Amygdala (tissue), 56 donors: ENCODE results near the gene FBXL16.

Source experiments
- DNase-seq, 56 donors: peaks; one replicate each; lab custom pipeline; 2025; lab: John Stamatoyannopoulos, UW

FBXL16 gene

DNA sequence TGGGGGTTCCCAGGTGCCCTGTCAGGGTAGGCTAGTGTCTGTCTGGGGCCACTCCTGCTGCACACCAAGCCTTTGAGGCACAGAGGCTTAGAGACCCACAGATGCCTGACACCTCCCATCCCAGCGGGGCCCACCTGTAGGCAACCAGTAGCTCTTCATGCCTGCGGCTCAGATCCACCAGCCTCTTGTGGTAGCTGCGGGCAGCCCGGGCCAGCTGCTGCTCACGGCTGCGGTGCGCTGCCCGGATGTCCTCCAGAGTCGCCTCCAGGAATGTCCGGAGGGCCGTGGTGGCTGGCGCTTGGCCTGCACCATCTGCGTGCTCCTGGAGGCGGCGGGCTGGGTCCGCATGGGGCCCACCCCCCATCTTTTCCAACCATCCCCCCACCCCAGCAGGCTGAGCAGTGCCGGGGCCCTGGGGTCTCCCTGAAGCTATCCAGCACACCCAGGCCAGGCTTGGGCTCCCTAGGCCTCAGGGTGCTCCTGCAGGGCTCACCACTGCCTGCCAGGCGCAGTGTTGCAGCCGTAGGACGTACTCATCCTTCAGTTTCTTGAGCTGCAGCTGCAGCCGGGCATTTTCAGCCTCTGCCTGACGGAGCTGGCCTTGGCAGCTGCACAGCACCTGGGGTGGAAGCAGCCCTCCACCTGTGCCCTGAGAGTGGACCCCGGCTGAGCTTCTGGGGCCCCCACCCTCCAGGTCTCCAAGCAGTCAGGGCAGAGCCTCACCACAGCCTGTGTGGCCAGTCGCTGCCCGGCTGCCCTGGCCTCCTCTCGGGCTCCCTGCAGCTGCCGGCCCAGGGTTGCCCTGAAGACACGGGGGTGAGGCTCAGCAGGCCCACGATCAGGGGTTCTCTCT is 18.8 kb upstream of the FBXL16 start:
- no peak for DNase-seq

DNA sequence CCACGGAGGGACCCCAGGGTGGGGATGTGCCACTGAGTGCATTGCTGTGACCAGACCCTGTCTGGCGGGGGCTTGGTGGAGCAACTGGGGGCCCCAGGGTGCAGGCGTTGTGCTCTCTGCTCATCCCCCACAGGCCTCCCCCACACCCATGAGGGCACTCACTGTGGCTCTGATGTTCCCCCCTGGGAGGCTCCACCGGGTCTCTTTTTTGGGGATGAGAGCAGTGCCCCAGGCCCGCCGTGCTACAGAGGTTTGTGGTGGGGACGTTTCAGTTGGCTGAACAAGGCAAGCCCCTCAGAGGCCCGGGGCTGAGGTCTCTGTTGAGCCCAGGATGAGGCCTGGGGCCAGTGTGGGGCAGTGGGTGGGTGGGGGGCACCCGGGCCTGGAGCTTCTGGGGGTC is 18.1 kb upstream of the FBXL16 start:
- DNase-seq = no peak

DNA sequence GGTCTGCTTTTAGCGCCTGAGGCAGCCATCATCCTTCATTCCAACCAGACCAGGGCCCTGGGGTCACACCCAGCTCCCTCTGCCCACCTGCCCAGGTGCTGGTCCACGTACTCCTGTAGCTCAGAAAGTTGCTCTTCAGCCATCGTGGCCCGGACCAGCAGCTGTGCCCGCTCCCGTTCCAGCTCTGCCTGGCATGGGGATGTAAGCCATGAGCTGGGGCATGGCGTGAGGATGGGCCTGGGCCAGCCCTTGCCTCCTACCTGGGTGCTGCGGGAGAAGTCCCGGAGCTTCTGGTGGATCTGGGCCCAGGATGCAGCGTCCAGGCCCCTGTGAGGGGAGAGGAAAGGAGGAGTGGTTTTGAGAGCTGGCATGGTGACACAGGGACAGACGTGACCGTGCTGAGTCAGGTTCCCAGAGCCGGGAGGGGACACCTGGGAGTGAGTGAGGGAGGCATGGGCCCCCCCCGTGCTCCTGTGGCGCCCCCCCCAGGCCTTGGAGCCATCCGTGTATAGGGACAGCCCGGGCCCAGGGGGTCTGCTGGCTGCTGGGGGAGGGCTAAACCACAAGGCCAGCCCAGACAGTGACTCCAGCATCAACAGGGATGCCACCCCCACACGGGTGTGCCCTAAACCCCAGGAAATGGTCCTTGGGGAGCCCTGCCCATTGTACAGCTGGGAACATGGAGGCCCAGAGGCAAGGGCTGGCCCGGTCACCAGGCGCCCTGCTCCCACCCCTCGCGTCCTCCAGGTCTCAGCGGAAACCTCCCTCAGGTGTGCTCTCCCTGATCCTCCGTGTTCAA is 17.4 kb upstream of the FBXL16 start:
- no peak for DNase-seq

DNA sequence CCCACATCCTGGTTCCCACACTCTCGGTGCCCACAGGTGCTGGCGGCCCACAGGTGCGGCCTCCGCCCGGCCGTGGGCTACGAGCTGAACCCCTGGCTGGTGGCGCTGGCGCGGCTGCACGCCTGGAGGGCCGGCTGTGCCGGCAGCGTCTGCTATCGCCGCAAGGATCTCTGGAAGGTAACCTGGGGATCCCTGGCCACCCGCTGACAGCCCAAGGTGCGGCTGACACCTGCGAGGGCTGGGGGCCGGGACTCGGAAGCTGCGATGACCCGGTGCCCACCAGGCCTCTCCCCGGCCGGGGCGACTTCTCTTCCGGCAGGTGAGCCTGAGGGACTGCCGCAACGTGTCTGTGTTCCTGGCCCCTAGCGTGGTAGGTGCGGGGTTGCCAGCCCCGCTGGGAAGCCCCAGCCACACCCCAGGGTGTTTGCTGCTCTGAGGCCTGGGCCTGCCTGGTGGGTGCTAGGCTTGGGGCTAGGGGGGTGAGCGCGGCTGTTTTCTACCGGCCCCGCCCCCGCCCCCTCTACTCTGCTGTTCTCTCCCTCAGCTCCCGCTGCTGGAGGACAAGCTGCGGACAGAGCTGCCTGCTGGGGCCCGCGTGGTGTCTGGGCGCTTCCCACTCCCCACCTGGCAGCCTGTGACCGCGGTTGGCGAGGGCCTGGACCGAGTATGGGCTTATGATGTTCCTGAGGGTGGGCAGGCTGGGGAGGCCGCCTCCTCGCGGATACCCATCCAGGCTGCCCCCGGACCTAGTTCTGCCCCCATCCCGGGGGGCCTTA is 16.4 kb upstream of the FBXL16 start:
- no peak for DNase-seq

DNA sequence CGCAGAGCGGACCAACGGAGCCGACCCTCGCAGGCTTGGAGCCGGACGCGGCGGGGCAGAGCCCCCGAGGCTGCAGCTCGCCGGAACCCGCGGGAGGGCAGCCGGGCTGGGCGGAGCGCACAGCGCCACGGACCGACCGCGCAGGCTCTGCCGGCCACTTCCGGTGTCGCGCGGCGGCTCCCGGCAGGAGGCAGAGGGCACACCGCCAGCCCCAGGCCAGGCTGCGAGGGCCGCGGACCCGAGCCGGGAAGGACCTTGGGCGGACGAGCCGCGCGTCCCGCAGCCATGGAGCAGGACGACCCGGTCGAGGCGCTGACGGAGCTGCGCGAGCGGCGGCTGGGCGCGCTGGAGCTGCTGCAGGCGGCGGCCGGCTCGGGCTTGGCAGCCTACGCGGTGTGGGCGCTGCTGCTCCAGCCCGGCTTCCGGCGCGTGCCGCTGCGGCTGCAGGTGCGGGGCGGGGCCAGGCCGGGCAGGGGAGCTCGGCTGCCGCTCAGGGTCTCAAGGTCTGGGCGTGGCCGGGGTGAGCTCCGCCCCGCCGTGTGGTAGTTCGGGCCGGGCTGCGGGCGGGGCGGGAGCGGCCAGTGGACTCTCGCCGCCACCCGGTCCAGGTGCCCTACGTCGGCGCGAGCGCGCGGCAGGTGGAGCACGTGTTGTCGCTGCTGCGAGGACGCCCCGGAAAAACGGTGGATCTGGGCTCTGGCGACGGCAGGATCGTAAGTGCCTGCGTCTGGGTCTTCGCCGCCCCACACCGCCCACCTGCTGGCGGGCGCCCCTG is 15.6 kb upstream of the FBXL16 start, which contains the start of gene ANTKMT:
Gene ANTKMT, plus strand, starts transcription at position 157 of the 775 bp plus-strand sequence. Its CDS starts 129 bp downstream, at position 286.
- peak in 49 of 56 donors; percentile 28 to 88 (median 70) for DNase-seq

DNA sequence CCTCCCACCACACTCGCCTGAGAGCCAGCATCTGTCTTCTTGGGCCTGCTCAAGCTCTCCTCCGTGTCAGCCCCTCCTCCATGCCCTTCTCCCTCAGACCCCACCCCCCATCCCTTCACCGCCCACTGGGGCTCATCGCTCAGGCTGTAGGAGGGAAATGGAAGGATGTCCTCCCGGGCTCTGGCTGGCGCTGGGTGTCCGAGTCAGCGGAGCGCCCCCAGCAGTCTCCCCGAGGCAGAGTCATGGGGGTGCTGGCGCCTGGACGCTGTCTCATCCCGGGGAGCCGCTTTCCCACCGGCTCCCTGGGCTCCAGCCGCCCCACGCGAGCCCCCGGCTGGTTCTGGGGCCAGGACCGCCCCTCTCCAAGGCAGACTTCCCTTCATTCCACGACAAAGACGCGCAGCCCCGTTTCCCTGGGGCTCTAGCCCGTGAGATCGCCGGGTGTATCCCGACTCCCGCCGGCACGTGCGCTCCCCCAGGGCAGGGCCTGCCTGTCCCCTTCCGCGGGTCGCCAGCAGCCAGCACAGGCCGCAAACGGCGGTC is 14.9 kb upstream of the FBXL16 start:
- DNase-seq = peak in 45 of 56 donors; percentile 40 to 82 (median 67)

DNA sequence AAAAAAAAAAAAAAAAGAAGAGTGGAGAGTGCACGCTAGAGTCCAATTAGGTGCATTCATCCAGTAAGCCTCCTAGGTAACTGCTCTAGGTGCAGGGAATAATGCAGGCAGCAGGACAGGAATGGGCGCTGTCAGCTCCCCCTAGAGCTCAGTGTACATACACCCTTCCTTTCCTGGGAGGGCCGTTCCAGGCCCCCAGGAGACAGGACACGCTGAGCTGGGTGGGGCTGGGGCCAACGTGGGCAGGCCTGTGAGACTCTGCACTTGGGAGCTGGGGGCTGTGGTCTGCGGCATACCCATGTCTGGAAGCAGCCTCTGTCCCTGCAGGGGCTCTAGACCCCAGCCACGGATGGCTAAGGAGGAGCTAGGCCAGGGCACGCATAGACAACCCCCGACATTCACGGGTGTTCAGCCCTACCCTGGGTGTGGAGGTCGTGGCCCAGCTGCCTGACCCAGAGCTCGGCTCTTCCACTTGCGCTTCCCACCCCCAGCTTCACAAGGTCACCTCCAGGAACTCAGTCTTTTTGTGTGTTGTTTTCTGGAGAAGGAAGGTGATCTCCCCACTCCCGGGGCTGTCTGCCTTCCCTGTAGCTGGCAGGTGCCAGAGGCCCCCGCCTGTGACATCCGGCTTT is 14.3 kb upstream of the FBXL16 start:
- peak in 6 of 56 donors; percentile 16 to 66 (median 56) for DNase-seq

DNA sequence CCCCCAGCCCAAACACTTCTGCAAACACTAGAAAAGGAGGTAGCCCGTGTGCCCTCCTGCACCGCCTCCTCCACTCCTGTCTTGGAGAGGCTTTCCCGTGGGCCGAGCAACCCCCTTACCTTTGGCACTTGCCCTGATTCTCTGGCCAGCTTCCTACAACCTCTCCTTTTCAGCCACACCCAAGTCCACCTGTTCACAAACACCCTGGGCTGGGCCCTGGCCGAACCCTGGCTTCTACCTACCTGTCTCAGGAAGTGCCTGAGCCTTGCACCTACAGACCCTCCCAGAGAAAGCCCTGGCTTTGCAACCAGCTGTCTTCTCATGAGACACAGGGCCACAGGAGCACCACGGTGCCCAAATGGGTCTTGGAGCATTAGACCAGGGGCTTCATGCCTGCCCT is 13.3 kb upstream of the FBXL16 start:
- no peak for DNase-seq

DNA sequence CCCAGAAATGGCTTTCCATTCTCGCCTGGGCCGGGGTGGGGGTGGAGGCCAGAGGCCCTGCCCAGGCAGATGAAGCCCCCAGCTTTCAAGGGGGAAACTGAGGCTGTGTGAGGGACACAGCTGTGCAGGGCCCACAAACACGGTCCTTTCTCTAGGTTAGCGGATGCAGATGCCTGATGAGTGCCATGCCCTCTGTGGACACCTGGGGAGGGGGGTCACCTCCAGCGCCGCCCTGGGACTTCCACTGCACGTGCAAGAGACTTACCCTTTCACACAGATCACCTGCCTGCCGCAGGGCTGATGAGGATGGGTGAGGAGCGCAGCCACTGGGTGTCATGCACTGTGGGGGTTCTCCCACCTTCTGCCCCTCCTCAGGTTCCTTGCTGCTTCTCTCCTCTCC is 12.8 kb upstream of the FBXL16 start:
- no peak for DNase-seq

DNA sequence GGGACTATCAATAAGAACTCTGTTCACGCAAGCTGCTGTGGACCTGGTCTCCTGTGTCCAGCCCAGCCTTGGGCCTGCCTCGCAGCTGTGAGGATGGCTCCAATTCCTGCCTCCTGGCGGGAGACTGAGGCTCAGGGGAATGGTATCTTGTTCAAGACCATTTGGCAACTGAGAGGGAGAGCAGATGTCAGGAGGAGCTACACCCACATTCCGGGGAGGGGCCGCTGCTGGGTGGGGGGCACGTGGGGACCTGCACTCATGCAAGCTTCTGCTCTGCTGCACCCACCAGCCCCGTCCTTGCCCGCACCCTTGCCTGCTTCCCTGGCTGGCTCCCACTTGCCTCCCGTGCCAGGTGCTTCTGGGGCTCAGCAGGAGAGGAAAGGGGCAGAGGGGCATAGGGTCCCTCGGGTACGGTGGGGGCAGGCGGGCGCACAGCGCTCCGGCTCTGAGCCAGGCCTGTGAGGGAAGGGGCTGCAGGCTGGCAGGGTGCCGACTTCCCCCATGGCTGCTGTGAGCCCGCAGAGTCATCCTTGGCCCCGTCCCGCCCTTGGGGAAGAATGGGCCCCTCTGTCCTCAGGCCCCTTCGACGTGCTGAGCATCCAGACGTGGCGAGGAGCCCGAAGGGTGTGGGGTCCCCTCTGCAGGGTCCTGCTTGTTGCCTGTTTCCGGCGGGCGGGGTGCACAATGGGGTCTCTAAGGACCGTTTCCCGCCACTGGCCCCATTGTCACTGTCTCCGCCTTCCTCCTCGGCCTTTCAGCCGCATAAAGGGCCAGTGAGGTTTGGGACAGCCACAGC is 12.0 kb upstream of the FBXL16 start:
- DNase-seq = peak in 11 of 56 donors; percentile 21 to 75 (median 28)

DNA sequence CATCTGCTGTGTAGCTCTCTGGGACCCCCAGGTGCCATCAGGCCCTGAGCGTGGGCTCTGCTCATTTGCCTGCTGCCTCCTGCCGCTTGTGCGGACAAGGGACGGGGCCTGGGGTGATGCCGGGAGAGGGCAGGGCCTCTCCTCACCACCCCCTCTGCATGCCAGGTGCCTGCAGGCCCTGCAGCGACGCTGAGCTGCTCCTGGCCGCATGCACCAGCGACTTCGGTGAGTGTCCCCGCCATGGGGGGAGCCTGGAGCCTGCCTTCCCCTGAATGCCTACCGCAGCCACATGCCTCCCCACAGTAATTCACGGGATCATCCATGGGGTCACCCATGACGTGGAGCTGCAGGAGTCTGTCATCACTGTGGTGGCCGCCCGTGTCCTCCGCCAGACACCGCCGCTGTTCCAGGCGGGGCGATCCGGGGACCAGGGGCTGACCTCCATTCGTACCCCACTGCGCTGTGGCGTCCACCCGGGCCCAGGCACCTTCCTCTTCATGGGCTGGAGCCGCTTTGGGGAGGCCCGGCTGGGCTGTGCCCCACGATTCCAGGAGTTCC is 11.2 kb upstream of the FBXL16 start:
- no peak for DNase-seq

DNA sequence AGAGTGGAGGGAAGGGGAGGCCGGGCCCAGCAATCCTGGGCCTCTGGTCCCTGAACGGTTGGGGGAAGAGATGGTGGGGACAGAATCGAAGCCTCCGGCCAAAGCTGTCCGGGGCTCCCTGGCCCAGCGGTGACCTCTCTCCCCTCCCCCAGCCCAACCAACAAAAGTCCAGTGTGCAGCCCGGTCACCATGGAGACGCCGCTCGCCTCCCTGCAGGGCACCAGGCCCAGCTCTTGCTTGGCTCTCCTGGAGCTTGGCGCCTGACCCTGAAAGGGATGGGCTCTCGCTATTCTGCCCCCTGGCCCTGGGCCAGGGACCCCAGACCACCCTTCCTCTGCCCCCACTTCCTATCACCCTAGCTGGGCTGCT is 10.6 kb upstream of the FBXL16 start:
- peak; percentile 20 to 95 (median 84) for DNase-seq

DNA sequence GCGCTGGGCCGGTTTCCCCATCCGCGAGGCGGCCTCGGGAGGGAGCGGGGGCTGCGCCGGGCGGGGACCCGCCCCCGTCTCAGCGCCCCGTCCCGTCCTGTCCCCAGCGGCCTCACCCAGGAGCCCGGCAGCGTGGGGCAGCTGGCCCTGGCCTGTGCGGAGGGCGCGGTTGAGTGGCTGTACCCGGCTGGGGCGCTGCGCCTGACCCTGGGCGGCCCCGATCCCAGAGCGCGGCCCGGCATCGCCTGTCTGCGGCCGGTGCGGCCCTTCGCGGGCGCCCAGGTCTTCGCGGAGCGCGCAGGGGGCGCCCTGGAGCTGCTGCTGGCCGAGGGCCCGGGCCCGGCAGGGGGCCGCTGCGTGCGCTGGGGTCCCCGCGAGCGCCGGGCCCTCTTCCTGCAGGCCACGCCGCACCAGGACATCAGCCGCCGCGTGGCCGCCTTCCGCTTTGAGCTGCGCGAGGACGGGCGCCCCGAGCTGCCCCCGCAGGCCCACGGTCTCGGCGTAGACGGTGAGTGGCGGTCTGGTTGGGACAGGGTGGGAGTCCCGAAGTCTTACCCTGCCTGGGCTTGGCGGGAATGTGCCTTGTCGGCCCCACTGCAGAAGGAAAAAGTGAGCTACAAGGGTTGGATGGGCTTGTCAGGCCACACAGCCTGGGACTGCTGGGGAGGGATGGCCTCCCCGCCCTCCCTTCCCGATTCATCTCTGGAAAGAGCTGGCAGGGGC is 10.0 kb upstream of the FBXL16 start:
- peak in 5 of 56 donors; percentile 40 to 57 (median 52) for DNase-seq

DNA sequence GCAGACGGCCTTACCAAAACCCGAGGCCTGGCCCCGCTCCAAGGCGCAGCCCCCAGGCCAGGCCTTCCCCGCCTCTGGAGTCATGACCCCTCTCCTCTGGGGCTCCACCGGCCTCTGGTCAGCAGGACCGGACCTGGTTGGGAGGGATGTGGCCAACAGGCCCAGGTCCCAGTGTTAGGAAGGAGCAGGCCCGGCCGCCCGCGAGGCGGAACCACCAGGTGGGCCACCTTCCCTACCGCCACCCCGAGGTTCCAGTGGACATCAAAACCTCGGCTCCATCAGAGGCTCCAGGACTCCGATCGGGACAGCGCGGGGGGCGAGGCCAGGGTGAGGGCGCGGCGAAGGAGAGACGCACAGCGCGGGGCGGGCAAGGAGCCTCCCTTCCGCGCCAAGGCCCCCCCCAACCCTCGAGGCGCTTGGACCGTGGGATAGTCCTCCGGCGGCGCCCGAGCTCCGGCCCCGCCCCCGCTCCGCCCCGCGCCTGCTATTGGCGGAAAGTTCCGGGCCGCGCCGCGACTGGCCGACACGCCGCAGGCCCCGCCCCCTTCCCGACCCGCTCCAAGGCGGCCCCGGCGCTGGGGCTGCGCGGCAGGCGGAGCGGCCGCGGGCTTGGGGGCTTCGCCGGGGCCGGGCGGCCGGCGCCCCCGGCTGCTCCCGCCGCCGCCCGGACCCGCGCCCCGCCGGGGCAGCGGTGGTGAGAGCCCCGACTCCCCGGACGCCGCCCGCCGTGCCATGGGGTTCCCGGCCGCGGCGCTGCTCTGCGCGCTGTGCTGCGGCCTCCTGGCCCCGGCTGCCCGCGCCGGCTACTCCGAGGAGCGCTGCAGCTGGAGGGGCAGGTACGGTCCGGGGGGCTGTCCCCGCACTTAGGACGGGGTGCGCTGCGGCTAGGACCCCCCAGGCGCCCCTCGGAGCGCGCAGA is 9.2 kb upstream of the FBXL16 start, which contains the start of gene METRN:
Gene METRN, plus strand, starts transcription at position 561 of the 919 bp plus-strand sequence. Its CDS starts 172 bp downstream, at position 733.
- peak; percentile 26 to 94 (median 80) for DNase-seq

DNA sequence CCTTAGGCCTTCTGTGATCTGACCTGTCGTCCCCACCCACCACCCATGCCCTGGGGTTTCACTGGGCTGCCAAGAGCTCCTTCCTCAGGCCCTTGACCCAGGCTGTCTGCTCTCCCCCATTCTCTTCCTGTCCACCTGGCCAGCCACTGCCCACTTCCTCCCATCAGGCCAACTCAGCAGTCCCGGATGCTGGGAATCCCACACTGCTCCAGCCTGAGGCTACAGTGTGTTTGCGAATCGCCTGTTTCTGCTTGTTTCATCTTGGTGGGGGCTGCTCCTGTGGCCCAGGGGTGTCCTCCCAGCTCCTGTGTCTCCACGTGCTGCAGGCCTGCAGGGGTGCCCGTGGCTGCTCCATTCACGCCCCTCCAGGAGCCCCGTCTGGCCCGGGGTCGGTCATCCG is 8.5 kb upstream of the FBXL16 start:
- no peak for DNase-seq

DNA sequence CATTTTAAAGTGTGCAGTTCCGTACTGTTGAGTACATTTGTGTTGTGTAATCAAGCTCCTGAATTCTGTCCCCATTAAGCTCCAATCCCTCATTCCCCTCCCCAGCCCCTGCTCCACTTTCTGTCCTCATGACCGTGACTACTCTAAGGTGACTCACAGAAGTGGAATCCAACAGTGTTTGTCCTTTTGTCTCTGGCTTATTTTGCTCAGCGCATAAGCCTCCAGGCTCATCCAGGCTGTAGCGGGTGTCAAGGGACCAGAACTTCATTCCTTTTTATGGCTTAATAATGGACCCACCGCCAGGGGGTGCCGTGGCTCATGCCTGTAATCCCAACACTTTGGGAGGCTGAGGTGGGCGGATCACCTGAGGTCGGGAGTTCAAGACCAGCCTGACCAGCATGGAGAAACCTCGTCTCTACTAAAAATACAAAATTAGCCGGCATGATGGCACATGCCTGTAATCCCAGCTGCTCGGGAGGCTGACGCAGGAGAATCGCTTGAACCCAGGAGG is 7.2 kb upstream of the FBXL16 start:
- DNase-seq = peak in 1 of 56 donors; percentile 20
